Neural cell (in vitro differentiated cells): Measurements from ENCODE around the gene ZNF225.

Experiments
- EZH2 ChIP-seq: fragments of 200-600, 300-800 bp; shearing (Covaris generic), sonication (generic); IDR thresholded peaks from 2 replicates; pipeline ENCODE4 v1.6.1; 2014; ENCODE audit warnings: antibody characterized with exemption, low read length, borderline replicate concordance, mild to moderate bottlenecking; ENCODE audit not compliant: insufficient read depth, poor library complexity, severe bottlenecking
- TF ChIP-seq, protein P1 (sequence below): fragments of 450-650 bp; IDR thresholded peaks from 2 replicates; pipeline ENCODE4 v1.5.1; 2014; ENCODE audit warnings: antibody characterized with exemption, mild to moderate bottlenecking, moderate library complexity; ENCODE audit not compliant: poor library complexity, severe bottlenecking

DNA sequence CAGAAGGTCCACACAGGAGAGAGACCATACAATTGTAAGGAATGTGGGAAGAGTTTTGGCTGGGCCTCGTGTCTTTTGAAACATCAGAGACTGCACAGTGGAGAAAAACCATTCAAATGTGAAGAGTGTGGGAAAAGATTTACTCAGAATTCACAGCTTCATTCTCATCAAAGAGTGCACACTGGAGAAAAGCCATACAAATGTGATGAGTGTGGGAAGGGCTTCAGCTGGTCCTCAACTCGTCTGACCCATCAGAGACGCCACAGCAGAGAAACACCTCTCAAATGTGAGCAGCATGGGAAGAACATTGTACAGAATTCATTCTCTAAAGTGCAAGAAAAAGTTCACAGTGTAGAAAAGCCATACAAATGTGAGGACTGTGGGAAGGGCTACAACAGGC, 5.4 kb upstream of the ZNF225 start:
- TF ChIP-seq EZH2, result no peak
- TF ChIP-seq, protein P1, sequence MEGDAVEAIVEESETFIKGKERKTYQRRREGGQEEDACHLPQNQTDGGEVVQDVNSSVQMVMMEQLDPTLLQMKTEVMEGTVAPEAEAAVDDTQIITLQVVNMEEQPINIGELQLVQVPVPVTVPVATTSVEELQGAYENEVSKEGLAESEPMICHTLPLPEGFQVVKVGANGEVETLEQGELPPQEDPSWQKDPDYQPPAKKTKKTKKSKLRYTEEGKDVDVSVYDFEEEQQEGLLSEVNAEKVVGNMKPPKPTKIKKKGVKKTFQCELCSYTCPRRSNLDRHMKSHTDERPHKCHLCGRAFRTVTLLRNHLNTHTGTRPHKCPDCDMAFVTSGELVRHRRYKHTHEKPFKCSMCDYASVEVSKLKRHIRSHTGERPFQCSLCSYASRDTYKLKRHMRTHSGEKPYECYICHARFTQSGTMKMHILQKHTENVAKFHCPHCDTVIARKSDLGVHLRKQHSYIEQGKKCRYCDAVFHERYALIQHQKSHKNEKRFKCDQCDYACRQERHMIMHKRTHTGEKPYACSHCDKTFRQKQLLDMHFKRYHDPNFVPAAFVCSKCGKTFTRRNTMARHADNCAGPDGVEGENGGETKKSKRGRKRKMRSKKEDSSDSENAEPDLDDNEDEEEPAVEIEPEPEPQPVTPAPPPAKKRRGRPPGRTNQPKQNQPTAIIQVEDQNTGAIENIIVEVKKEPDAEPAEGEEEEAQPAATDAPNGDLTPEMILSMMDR, result no peak
